Keratinocyte (primary cell): ENCODE data around the gene USP48.

Experiments
- EZH2 ChIP-seq: IDR thresholded peaks from one replicate; pipeline ENCODE4 v1.6.1; 2012; ENCODE audit warnings: inconsistent platforms, mild to moderate bottlenecking, low read length, moderate library complexity
- TF ChIP-seq, protein P1 (sequence below), 3 experiments: IDR thresholded peaks in 1 of 3; conservative IDR thresholded peaks in 1 of 3; optimal IDR thresholded peaks in 1 of 3; 2 replicates in 2 of 3; 3 replicates in 1 of 3; pipeline versions ENCODE3 to v1.5.1; 2011; ENCODE audit warnings: low read length in 3 of 3, mild to moderate bottlenecking in 3 of 3, moderate library complexity in 2 of 3, control low read depth in 1 of 3, inconsistent platforms in 1 of 3; ENCODE audit not compliant: insufficient read depth in 2 of 3; ENCODE audit errors: extremely low read depth in 1 of 3

DNA sequence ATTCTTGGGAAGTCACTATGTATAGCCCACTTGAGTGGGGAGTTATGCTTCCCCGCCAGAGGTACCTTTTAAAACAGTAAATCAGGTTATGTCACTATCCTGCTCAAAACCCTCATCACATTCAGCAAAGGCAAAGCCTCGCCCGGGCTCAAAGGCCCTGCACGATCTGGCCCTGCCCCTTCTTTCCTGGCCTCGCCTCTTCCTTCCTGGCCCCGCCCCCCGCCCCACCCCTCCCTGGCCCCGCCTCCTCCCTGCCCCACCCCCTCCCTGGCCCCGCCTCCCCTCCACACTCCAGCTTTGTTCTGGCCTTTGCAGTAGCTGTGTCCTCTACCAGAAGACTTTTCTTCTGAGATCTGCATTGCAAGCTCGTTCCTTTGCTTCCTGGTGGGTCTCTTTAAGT is 35.7 kb upstream of the USP48 start:
- TF ChIP-seq, protein P1, sequence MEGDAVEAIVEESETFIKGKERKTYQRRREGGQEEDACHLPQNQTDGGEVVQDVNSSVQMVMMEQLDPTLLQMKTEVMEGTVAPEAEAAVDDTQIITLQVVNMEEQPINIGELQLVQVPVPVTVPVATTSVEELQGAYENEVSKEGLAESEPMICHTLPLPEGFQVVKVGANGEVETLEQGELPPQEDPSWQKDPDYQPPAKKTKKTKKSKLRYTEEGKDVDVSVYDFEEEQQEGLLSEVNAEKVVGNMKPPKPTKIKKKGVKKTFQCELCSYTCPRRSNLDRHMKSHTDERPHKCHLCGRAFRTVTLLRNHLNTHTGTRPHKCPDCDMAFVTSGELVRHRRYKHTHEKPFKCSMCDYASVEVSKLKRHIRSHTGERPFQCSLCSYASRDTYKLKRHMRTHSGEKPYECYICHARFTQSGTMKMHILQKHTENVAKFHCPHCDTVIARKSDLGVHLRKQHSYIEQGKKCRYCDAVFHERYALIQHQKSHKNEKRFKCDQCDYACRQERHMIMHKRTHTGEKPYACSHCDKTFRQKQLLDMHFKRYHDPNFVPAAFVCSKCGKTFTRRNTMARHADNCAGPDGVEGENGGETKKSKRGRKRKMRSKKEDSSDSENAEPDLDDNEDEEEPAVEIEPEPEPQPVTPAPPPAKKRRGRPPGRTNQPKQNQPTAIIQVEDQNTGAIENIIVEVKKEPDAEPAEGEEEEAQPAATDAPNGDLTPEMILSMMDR (optimal IDR thresholded peaks at IDR 0.05 in 1 of 3, IDR thresholded peaks at IDR 0.05 in 1 of 3, conservative IDR thresholded peaks at IDR 0.05 in 1 of 3; ENCODE audit: extremely low read depth in 1 of 3, insufficient read depth in 2 of 3, low read length in 3 of 3), result no peak
- TF ChIP-seq EZH2, result no peak
